HepG2 (cell line): ENCODE data around the gene SPG7. TPM values are rescaled to one million over a fixed set of nuclear protein-coding genes. Genes with fewer than 3 reads are reported as not detected.

ENCODE experiments used
- ATF4 ChIP-seq, 2 experiments: fragments of 450-650 bp in 1 of 2; sonication (generic) in 1 of 2; formaldehyde crosslinking; IDR thresholded peaks; 2 replicates each; pipeline versions ENCODE4 v1.5.0 to v1.8.0; 2020 to 2022; ENCODE audit warnings: mild to moderate bottlenecking in 1 of 2, missing genetic modification reagents in 1 of 2
- ATF5 ChIP-seq: sonication (generic); formaldehyde crosslinking; IDR thresholded peaks from 2 replicates; pipeline ENCODE4 v1.4.0; 2020; ENCODE audit warnings: mild to moderate bottlenecking, low read depth, missing genetic modification reagents
- GATAD1 ChIP-seq: IDR thresholded peaks from 2 replicates; pipeline ENCODE4 v1.6.1; 2016; ENCODE audit warnings: missing genetic modification reagents, missing compliant biosample characterization
- HNF1B ChIP-seq: sonication (generic); formaldehyde crosslinking; IDR thresholded peaks from 2 replicates; pipeline ENCODE4 v1.5.1; 2020; ENCODE audit warnings: mild to moderate bottlenecking, moderate library complexity, missing genetic modification reagents
- KDM6A ChIP-seq: IDR thresholded peaks from 2 replicates; pipeline ENCODE4 v1.6.1; 2016; ENCODE audit warnings: low read depth
- KLF11 ChIP-seq: IDR thresholded peaks from 2 replicates; pipeline ENCODE4 v1.6.1; 2016; ENCODE audit warnings: missing compliant biosample characterization
- KMT2B ChIP-seq: IDR thresholded peaks from 2 replicates; pipeline ENCODE4 v1.6.1; 2016; ENCODE audit warnings: missing genetic modification reagents, missing compliant biosample characterization
- MBD4 ChIP-seq: IDR thresholded peaks from 2 replicates; pipeline ENCODE4 v1.6.1; 2012; ENCODE audit warnings: low read length, inconsistent platforms, borderline replicate concordance
- MZF1 ChIP-seq: sonication (generic); formaldehyde crosslinking; IDR thresholded peaks from 2 replicates; pipeline ENCODE4 v1.8.1; 2023; ENCODE audit warnings: mild to moderate bottlenecking, missing genetic modification reagents, borderline replicate concordance
- RFXAP ChIP-seq: sonication (generic); formaldehyde crosslinking; IDR thresholded peaks from 2 replicates; pipeline ENCODE4 v1.4.0; 2020; ENCODE audit warnings: missing genetic modification reagents, borderline replicate concordance
- TFDP2 ChIP-seq: sonication (generic); formaldehyde crosslinking; IDR thresholded peaks from 2 replicates; pipeline ENCODE4 v1.4.0; 2020; ENCODE audit warnings: missing genetic modification reagents
- YEATS4 ChIP-seq: sonication (generic); formaldehyde crosslinking; IDR thresholded peaks from 2 replicates; pipeline ENCODE4 v1.4.0; 2020; ENCODE audit warnings: missing genetic modification reagents, borderline replicate concordance
- ZBTB43 ChIP-seq: sonication (generic); formaldehyde crosslinking; conservative IDR thresholded peaks from 2 replicates; pipeline ENCODE4 v1.4.0; 2020; ENCODE audit warnings: missing genetic modification reagents
- ZFP1 ChIP-seq: IDR thresholded peaks from 2 replicates; pipeline ENCODE4 v1.6.1; 2016
- ZNF350 ChIP-seq: sonication (generic); formaldehyde crosslinking; IDR thresholded peaks from 2 replicates; pipeline ENCODE4 v1.4.0; 2020; ENCODE audit warnings: mild to moderate bottlenecking, low read depth, missing genetic modification reagents, borderline replicate concordance
- ZNF850 ChIP-seq: sonication (generic); formaldehyde crosslinking; conservative IDR thresholded peaks from 2 replicates; pipeline ENCODE4 v1.9.0; 2021; ENCODE audit warnings: mild to moderate bottlenecking, missing genetic modification reagents
- ZSCAN12 ChIP-seq: sonication (generic); formaldehyde crosslinking; IDR thresholded peaks from 2 replicates; pipeline ENCODE4 v1.9.0; 2021; ENCODE audit warnings: mild to moderate bottlenecking, missing genetic modification reagents
- ZSCAN31 ChIP-seq: sonication (generic); formaldehyde crosslinking; IDR thresholded peaks from 2 replicates; pipeline ENCODE4 v1.5.0; 2020; ENCODE audit warnings: low read depth, mild to moderate bottlenecking, missing genetic modification reagents
- polyA plus RNA-seq, 8 experiments: library from polyadenylated mRNA; depleted of rRNA in 3 of 8; stranded (reverse) in 7 of 8; unstranded in 1 of 8; fragments of >200 nt; fragmentation: Illumina TruSeq in 4 of 8; extraction: Trizol in 4 of 8; gene quantifications; 2 replicates each; pipeline versions ENCODE4 v1.2.1 to v1.2.3, GENCODE V29; 2011 to 2016; ENCODE audit warnings: low read depth in 4 of 8, missing spikeins in 1 of 8, mixed read lengths in 1 of 8; ENCODE audit not compliant: insufficient read depth in 1 of 8
- total RNA-seq, 5 experiments: library from RNA; depleted of rRNA; stranded (reverse); fragments of >200 nt; fragmentation: Illumina TruSeq; extraction: Trizol; gene quantifications; 2 replicates each; pipeline ENCODE4 v1.2.3, GENCODE V29; 2016; ENCODE audit warnings: low read depth in 1 of 5
- TF ChIP-seq, protein P1 (sequence below): sonication (generic); formaldehyde crosslinking; IDR thresholded peaks from 2 replicates; pipeline ENCODE4 v1.4.0; 2020; ENCODE audit warnings: mild to moderate bottlenecking, missing genetic modification reagents

The SPG7 gene
- total and polyA plus RNA-seq, 2 of the 13 experiments (the other 11 are each of a cell fraction or from before 2014, with no cell fraction given) = 66.0 to 136 TPM

DNA sequence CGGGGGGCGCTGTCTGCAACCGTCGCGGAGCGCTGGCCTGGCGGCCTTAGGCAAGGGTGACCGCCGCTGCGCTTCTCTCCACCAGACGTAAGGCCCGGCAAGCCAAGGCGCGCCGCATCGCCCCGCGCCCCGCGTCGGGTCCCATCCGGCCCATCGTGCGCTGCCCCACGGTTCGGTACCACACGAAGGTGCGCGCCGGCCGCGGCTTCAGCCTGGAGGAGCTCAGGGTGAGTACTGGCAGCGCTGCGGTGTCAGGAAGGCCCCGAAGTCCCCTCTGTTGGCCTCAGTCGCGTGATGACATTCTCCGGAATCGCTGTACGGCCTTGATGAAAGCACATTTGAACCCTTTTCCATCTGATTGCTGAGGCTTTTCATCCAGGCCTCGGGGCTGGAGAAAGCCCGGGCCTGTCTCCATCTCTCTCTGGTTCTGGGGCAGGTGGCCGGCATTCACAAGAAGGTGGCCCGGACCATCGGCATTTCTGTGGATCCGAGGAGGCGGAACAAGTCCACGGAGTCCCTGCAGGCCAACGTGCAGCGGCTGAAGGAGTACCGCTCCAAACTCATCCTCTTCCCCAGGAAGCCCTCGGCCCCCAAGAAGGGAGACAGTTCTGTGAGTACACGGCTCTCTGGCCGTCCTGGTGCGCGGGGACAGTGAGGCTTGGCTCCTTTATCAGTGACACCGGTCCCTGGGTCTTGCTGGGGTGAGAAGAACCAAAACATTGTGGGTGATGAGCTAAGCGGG is 53.1 kb downstream of the SPG7 start (continued):
- TF ChIP-seq ATF4 (CRISPR knock-in tag; IDR thresholded peaks at IDR 0.05) (no peak), ZFP1 (CRISPR knock-in tag) (no peak), RFXAP (CRISPR knock-in tag) (no peak), MBD4 (no peak), YEATS4 (no peak), ZNF350 (CRISPR knock-in tag) (no peak), GATAD1 (CRISPR knock-in tag) (no peak), HNF1B (CRISPR knock-in tag) (peak; percentile 53; the same call in 1 of the 2 replicates), ZNF850 (CRISPR knock-in tag) (no peak), KLF11 (no peak), ZSCAN31 (no peak), ZSCAN12 (CRISPR knock-in tag) (no peak), KMT2B (CRISPR knock-in tag) (no peak), KDM6A (CRISPR knock-in tag) (no peak), TFDP2 (CRISPR knock-in tag) (no peak), ATF5 (CRISPR knock-in tag) (no peak), ZBTB43 (CRISPR knock-in tag) (no peak), MZF1 (CRISPR knock-in tag) (no peak)
- TF ChIP-seq, protein P1, sequence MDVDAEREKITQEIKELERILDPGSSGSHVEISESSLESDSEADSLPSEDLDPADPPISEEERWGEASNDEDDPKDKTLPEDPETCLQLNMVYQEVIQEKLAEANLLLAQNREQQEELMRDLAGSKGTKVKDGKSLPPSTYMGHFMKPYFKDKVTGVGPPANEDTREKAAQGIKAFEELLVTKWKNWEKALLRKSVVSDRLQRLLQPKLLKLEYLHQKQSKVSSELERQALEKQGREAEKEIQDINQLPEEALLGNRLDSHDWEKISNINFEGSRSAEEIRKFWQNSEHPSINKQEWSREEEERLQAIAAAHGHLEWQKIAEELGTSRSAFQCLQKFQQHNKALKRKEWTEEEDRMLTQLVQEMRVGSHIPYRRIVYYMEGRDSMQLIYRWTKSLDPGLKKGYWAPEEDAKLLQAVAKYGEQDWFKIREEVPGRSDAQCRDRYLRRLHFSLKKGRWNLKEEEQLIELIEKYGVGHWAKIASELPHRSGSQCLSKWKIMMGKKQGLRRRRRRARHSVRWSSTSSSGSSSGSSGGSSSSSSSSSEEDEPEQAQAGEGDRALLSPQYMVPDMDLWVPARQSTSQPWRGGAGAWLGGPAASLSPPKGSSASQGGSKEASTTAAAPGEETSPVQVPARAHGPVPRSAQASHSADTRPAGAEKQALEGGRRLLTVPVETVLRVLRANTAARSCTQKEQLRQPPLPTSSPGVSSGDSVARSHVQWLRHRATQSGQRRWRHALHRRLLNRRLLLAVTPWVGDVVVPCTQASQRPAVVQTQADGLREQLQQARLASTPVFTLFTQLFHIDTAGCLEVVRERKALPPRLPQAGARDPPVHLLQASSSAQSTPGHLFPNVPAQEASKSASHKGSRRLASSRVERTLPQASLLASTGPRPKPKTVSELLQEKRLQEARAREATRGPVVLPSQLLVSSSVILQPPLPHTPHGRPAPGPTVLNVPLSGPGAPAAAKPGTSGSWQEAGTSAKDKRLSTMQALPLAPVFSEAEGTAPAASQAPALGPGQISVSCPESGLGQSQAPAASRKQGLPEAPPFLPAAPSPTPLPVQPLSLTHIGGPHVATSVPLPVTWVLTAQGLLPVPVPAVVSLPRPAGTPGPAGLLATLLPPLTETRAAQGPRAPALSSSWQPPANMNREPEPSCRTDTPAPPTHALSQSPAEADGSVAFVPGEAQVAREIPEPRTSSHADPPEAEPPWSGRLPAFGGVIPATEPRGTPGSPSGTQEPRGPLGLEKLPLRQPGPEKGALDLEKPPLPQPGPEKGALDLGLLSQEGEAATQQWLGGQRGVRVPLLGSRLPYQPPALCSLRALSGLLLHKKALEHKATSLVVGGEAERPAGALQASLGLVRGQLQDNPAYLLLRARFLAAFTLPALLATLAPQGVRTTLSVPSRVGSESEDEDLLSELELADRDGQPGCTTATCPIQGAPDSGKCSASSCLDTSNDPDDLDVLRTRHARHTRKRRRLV (CRISPR knock-in tag) = no peak; the same call in 1 of the 2 replicates
